IPS-18c (cell line): ENCODE measurements around the gene ENSA.
"Not testable (repeated sequence)": the region's sequence is repeated elsewhere in the genome, so short reads cannot be mapped to it uniquely, and the experiment has no call there.

Source experiments
- H3K4me3 ChIP-seq: 2 replicates; pipeline ENCODE4 v1.7.0; 2013; ENCODE audit warnings: low read depth, mild to moderate bottlenecking, low read length, moderate library complexity; ENCODE audit not compliant: insufficient read depth
- H3K9me3 ChIP-seq: one replicate; pipeline ENCODE4 v1.6.1; 2013; ENCODE audit warnings: mild to moderate bottlenecking, low read length, moderate library complexity; ENCODE audit not compliant: control insufficient read depth, insufficient read depth

The ENSA gene, protein sequence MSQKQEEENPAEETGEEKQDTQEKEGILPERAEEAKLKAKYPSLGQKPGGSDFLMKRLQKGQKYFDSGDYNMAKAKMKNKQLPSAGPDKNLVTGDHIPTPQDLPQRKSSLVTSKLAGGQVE

DNA sequence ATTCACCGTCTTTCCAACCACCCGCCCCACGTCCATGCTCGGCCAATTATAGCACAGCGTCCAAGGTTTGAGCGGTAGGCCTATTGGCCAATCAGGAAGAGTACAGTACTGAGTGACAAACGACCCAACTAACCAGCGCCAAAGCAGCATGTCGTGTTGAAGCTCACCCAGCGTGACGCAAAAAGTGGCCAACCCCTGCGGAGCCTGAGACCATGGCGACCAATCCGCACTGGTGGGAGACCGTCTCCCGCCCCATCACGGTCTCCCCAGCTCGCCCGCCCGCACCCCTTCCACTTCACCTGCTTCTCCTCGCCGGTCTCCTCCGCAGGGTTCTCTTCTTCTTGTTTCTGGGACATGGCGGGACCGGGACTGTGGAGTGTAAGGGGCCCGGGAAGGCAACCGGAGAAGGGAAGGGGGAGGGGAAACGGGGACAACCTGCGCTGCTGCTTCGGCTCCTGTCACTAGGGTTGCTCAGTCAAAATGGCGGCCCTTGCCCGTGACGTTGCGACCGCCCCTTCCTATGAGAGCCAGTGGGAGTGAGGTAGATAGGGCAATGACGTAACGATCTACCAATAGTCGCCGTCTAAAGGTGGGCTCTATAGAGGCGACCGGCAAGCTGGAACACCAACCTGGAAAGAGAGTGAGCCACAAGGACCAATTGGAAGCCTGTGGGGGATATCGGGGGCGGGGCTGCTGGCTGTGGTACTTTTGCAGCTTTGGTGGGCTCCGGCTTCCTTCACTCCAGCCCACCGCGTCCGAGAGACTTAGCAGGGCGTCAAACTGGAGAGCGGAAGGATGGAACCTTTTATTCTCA is at the start of gene ENSA:
Gene ENSA (minus strand): TSS at position 498 of the 814 bp plus-strand sequence. CDS start 142 bp downstream, at position 356.
- H3K4me3 ChIP-seq = peak within 1 kb of the TSS; percentile 99
- H3K9me3 ChIP-seq = no peaks in the 10 kb centered on the region

DNA sequence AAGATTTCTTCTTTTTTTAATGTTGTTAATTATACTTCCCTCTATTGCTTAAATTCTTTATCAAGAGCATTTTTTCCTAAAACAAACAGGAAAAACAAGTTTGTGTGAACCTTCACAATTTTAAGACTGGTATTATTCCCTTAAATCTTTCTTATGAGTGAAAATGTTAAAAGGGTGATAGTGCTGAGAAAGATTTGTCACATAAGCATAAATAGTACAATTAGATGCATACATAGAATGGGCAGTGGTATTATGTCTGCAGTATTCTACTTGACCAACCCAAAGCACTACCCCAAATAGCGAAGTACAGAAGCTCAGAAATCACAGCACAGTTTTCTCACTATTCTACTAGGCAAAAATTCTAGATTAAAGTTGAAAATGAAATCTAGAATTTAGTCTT is 49.6 kb upstream of the ENSA start:
- H3K4me3 ChIP-seq = no peak overlapping the region
- peaks cover 2% of the 10 kb centered on the region for H3K9me3 ChIP-seq

DNA sequence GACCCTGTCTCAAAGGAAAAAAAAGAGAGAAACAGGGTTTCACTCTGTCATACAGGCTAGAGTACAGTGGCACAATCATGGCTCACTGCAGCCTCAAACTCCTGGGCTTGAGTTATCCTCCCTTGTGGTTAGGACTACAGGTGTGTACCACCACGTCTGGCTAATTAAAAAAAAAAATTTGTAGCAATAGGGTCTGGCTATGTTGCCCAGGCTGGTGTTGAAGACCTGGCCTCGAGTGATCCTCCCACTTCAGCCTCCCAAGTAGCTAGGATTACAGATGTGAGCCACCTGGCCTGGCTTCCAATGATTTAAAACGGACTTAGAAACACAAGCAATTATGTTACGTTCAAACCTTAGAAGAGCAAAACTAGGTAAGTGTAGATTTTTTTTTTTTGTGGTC is 45.5 kb upstream of the ENSA start:
- Histone ChIP-seq H3K4me3 (no peak overlapping the region), H3K9me3 (no peaks in the 10 kb centered on the region)

DNA sequence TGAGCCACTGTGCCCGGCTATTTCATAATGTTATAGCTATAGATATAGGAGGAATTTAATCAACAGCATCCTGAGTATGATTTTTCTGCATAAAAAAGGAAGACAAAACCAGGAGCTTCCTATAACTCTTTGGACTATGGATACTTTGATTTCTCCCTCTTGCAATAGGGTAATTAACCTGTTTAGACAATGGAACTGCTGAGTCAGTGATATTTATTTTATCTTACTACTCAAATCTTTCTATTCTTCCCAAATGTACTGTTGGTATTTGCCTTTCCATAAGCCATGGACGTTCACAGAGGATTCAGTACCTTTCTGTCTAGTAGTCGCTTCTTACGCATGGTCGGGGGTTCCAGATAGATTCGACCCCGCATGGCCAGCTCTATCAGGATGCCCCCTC is 33.9 kb upstream of the ENSA start:
- Histone ChIP-seq H3K9me3 (no peaks in the 10 kb centered on the region), H3K4me3 (no peak overlapping the region)

DNA sequence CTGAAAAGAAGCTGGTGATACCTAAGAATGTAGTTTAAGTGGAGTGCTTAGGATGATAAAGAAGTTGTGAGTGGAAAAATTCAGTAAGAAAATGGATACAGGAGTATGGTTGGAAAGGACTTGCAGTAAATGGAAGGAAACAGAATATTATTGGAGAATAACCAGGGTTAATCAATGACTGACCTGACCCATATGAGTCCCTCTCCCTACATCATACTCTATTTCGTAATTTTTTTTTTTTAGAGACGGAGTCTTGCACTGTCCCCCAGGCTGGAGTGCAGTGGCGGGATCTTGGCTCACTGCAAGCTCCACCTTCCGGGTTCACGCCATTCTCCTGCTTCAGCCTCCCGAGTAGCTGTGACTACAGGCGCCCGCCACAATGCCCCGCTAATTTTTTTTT is 33.4 kb upstream of the ENSA start:
- H3K9me3 ChIP-seq = no peaks in the 10 kb centered on the region
- H3K4me3 ChIP-seq = no peak overlapping the region

DNA sequence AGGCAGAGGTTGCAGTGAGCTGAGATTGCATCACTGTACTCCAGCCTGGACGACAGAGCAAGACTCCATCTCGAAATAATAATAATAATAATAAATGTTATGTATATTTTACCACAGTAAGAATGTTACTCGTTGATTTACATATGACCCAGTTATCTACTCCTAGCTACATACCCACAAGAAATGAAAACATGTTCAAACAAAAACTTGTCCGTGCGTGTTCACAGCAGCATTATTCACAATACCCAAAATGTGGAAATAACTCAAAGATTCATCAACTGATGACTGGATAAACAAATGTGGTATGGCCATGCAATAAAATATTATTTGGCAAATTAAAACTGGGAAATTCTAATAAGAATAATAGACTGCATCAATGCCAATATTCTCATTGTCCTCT is 31.7 kb upstream of the ENSA start:
- H3K9me3 ChIP-seq = no peaks in the 10 kb centered on the region

DNA sequence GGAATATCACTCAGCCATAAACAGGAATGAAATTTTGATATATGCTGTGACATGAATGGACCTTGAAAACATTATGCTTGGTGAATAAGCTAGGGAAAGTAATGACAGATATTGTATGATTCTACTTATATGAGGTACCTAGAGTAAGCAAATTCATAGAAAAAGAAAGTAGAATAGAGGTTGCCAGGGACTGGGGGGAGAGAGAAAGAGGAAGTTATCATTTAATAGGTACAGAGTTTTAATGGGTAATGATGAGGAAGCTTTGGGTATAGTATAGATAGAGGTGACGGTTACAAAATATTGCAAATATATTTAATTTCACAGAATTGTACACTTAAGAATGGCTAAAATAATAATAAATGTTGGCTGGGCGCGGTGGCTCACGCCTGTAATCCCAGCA is 31.2 kb upstream of the ENSA start:
- no peaks in the 10 kb centered on the region for H3K9me3 ChIP-seq
- H3K4me3 ChIP-seq = no peak overlapping the region

More for the DNA sequence above, 31.7 kb upstream of the ENSA start:
- H3K4me3 ChIP-seq = no peak overlapping the region

DNA sequence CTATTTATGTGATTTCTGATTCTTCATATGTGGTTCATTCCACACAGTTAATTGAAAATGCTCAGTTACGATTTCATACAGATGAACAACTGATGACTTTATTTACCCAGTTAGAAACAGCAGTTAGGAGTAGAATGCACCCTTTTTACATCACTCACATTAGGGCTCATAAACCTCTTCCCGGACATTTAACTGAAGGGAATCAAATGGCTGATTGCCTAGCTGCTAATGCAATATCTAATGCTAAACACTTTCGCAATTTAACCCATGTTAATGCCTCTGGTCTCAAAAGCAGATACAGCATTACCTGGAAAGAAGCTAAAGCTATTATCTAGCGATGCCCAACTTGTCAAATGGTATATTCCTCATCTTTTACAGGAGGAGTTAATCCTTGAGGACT is 27.7 kb upstream of the ENSA start:
- not testable (repeated sequence) for H3K9me3 ChIP-seq, H3K4me3 ChIP-seq

DNA sequence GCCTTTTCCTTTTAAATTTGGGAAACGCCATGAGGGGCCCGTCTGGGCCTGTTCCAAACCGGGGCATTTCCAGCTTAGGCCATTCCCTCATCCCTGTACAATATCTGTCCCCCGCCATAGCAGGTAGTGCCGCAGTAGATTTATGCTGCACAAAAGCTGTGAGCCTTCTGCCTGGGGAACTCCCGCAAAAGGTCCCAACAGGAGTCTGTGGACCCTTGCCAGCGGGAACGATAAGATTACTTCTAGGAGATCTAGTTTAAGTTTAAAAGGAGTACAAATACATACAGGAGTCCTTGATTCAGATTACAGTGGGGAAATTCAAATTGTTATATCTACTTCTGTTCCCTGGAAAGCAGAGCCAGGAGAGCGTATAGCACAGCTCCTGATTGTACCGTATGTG is 25.2 kb upstream of the ENSA start:
- H3K9me3 ChIP-seq = not testable (repeated sequence)

DNA sequence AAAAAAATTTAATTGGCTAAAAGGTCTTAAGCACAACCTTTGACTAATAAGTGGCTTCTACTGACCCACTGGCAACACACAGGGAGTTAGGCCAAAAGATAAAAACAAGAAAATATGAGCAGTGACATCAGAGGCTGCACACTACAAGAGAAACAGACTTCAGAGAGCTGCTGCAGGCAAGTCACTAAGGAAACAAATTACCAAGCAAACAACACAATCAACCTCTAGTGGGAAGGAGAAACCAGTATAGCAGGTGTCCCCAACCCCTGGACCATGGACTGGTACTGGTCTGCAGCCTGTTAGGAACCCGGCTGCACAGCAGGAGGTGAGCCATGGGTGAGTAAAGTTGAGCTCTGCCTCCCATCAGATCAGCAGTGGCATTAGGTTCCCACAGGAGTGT is 20.8 kb upstream of the ENSA start:
- no peaks in the 10 kb centered on the region for H3K9me3 ChIP-seq
- no peak overlapping the region for H3K4me3 ChIP-seq

More for the DNA sequence above, 25.2 kb upstream of the ENSA start:
- H3K4me3 ChIP-seq = not testable (repeated sequence)

DNA sequence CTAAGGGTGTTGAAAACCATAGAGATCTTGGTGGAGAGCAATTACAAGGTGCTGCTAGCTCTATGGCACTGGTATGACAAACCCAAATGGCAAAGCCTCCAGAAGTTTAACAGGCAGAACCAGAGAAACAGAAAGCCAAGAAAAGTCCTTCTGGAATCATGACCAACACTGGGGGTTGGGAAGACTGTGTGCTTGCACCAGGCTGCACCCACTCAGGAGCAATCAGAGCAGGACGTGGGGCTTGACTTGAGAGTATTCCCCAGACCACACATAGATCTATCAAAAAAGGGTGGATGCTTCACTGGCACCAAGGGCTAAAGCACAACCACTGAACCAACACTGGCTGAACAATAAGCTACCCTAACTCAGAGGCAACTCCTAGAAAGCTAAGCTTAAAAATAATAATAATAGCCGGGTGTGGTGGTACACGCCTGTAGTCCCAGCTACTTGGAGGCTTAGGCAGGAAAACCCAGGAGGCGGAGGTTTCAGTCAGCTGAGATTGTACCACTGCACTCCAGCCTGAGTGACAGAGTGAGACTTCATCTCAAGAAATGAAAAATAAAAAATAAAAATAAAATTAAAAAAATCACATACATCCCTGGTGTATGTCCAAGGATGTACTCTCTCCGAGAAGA is 20.1 kb upstream of the ENSA start:
- Histone ChIP-seq H3K9me3 (no peaks in the 10 kb centered on the region), H3K4me3 (no peak overlapping the region)

DNA sequence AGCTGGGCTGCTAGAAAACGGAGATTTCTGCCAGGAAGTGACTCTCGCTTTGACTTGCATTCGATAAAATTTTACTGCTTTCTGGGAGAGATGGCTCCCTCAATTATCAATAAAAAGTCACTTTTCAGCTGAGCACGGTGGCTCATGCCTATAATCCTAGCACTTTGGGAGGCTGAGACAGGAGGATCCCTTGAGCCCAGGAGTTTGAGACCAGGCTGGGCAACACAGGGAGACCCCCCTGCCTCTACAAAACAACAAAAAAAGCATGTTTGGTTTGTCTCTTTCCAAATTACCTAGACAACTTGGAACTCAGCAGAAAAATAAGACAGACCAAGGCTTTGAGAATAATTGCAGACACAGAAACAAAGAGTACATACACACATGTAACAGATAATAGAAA is 12.9 kb upstream of the ENSA start:
- H3K4me3 ChIP-seq = no peak overlapping the region

DNA sequence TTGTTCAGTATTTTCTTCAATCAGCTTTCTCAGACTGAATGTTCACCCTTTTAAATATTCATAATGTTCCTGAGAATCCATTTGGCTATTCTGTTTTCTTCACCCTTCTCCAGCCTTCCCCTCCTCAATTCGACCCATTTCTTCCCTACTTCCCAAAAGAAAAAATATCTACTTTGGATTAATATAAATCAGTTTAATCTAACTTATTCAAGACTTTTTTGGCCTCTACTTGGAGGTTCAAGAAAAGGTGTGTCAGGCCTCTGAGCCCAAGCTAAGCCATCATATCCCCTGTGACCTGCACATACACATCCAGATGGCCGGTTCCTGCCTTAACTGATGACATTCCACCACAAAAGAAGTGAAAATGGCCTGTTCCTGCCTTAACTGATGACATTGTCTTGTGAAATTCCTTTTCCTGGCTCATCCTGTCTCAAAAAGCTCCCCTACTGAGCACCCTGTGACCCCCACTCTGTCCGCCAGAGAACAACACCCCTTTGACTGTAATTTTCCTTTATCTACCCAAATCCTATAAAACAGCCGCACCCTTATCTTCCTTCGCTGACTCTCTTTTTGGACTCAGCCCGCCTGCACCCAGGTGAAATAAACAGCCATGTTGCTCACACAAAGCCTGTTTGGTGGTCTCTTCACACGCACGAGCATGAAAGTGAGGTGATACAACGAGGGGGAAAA is 11.9 kb upstream of the ENSA start:
- H3K4me3 ChIP-seq, H3K9me3 ChIP-seq: not testable (repeated sequence)

More for the DNA sequence above, 12.9 kb upstream of the ENSA start:
- no peaks in the 10 kb centered on the region for H3K9me3 ChIP-seq

DNA sequence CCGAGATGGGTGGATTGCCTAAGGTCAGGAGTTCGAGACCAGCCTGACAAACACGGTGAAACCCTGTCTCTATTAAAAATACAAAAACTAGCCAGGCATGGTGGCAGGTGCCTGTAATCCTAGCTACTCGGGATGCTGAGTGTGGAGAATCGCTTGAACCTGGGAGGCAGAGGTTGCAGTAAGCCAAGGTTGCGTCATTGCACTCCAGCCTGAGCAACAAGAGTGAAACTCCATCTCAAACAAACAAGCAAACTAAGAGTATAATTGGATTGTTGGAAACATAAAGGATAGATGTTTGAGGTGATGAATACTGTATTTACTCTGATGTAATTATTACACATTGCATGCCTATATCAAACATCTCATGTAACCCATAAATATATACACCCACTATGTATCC is 9.0 kb upstream of the ENSA start:
- not testable (repeated sequence) for H3K9me3 ChIP-seq, H3K4me3 ChIP-seq

DNA sequence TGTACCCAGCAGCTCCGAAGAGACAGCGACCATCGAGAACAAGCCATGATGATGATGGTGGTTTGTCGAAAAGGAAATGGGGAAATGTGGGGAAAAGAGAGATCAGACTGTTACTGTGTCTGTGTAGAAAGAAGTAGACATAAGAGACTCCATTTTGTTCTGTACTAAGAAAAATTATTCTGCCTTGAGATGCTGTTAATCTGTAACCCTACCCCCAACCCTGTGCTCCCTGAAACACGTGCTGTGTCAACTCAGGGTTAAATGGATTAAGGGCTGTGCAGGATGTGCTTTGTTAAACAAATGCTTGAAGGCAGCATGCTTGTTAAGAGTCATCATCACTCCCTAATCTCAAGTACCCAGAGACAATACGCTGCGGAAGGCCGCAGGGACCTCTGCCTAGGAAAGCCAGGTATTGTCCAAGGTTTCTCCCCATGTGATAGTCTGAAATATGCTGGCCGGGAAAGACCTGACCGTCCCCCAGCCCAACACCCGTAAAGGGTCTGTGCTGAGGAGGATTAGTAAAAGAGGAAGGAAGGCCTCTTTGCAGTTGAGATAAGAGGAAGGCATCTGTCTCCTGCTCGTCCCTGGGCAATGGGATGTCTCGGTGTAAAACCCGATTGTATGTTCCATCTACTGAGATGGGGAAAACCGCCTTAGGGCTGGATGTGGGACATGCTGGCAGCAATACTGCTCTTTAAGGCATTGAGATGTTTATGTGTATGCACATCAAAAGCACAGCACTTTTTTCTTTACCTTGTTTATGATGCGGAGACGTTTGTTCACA is 5.6 kb upstream of the ENSA start:
- H3K9me3 ChIP-seq, H3K4me3 ChIP-seq: not testable (repeated sequence)

DNA sequence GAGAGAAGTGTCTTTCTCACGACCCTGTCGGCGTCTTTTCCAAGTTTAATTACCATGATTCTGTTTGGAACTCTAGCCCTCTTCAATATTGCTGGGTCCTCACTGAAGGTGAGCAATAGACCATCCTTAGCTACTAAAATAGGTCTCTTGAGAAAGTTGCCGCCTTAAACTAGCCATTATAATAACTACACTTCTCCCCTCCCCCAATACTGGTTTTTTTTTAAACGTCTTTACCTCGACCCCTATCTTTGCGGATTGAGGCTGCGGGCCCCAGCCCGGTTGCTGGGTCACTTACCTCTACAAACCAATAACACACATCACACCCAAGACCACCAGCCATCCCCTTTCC is 672 bp downstream of the ENSA start:
- Histone ChIP-seq H3K4me3 (peak overlapping the region; percentile 99), H3K9me3 (no peaks in the 10 kb centered on the region)

DNA sequence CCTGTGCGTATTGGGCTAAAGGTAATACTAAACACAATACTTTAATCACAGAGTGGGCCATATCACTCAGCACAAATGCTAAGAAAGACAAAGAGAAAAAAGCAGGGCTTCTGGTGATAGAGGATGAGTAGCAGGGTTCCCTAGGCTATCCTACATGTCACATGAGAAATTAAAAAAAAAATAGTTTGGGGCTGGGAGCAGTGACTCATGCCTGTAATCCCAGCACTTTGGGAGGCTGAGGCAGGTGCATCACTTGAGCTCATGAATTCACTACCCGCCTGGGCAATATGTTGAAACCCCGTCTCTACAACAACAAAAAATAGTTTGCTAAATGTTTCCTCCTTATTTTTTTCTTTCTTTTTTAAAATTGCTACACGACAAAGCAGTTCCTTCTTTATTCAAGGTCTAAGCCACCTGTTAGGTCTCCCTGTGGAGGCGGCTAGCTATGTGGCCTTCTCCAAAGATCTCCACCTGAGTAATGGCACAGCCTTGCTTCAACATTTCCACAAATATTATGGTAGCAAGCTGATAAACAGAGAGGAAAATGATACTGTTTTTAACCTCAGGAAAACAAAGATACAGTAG is 1.5 kb downstream of the ENSA start:
- no peaks in the 10 kb centered on the region for H3K9me3 ChIP-seq
- H3K4me3 ChIP-seq = peak overlapping the region; percentile 99
